MG63 (cell line): ENCODE data around the gene BCS1L. TPM values are rescaled to one million over a fixed set of nuclear protein-coding genes. Genes with fewer than 3 reads are reported as not detected.
A peak's percentile ranks its signal among the peaks of the same experiment; 100 is the strongest.
"Not testable (repeated sequence)": the region's sequence is repeated elsewhere in the genome, so short reads cannot be mapped to it uniquely, and the experiment has no call there.

Source experiments
- DNase-seq: peaks from one replicate; pipeline ENCODE4 v3.0.0-alpha.2; 2020
- H3K27me3 ChIP-seq: fragments of 250-450 bp; sonication (Bioruptor Pico); 2 replicates; pipeline ENCODE4 v1.5.1; 2020; ENCODE audit warnings: mild to moderate bottlenecking, moderate library complexity
- H3K36me3 ChIP-seq: fragments of 250-450 bp; sonication (Bioruptor Pico); 2 replicates; pipeline ENCODE4 v1.5.1; 2020; ENCODE audit warnings: mild to moderate bottlenecking, moderate library complexity
- H3K4me3 ChIP-seq: fragments of 250-450 bp; sonication (Bioruptor Pico); 2 replicates; pipeline ENCODE4 v1.5.1; 2020; ENCODE audit warnings: mild to moderate bottlenecking, moderate library complexity
- H3K9me3 ChIP-seq: fragments of 250-450 bp; sonication (Bioruptor Pico); 2 replicates; pipeline ENCODE4 v1.5.1; 2020; ENCODE audit warnings: mild to moderate bottlenecking, moderate library complexity
- total RNA-seq: library from RNA; depleted of rRNA; stranded (reverse); fragments of >200 nt; shearing (Covaris generic); gene quantifications from 2 replicates; pipeline ENCODE4 v1.2.3, GENCODE V29; 2014; ENCODE audit warnings: low replicate concordance

Gene BCS1L
- total RNA-seq, 1 experiment from 2014 or later = 53.1 TPM

DNA sequence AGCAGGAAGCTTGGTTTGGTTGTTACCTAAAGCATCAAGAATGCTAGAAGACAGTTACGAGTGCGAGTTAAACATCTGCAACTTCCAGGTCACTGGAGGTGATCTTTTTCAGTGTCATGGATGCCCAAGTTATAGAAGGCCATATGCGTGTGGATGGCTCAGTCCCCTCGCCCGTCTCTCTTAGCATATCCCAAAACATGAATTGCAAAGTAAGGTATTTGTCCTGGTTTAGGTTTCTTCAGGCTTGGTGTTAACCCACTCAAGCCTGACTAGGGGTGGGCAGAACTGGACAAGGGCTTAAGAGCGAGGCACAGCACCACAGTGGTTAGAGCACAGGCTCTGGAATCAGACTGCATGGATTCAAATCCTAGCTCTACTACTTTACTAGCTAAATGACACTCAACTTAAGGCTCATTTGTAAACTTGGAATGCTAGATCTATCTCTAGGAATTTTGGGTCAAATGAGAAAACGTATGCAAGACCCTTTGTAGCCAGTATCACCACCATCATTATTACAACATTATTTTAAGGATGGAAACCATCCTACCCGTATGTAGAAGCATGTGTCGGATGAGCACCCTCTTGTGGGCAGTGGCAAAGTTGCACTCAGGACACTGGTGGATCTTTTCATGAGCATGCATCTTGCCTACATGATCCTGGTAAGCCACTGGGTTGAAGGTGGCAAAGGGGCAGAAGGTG, 11.2 kb upstream of the BCS1L start:
- Histone ChIP-seq H3K4me3 (no peak overlapping the region), H3K36me3 (peaks cover 77% of the 10 kb centered on the region), H3K27me3 (no peaks in the 10 kb centered on the region), H3K9me3 (no peaks in the 10 kb centered on the region)
- peak; percentile 24 for DNase-seq

DNA sequence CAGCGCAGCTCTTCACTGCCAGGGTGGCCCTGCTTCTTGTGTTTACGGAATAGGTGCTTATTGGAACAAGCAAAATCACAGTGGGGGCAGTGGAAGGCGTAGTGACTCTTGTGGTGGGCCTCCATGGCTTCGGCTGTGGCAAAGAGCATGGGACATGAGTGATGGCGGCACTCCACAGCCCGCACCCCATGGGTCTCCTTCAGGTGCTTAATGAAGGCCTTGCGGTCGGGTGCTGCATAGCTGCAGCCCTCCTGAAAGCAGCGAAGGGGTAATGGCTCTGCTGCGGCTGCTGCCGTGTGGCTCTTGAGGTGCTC, 10.7 kb upstream of the BCS1L start:
- Histone ChIP-seq H3K4me3 (no peak overlapping the region), H3K27me3 (no peaks in the 10 kb centered on the region), H3K36me3 (peaks cover 78% of the 10 kb centered on the region), H3K9me3 (no peaks in the 10 kb centered on the region)
- DNase-seq = no peak

DNA sequence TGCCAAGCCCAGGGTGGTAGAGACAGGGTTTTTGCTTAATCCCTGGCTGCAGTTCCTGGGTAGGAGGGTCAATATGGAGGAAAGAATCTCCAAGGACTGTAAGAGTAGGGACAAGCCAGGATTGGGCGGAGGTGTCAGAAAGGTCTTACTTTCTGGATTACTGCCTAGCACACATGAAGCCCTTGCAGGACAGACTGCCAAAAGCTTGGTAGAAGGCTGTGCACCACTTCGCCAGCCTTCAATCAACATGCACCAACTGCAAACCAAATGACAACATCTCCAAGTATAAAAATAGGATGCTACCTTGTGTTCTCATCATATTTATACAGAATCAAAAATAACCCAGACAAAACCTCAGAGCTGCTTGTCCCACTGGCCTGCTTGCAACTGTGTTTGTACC, 3.7 kb upstream of the BCS1L start:
- Histone ChIP-seq H3K4me3 (no peak overlapping the region), H3K27me3 (no peaks in the 10 kb centered on the region), H3K9me3 (no peaks in the 10 kb centered on the region), H3K36me3 (peaks cover 60% of the 10 kb centered on the region)
- DNase-seq = no peak

DNA sequence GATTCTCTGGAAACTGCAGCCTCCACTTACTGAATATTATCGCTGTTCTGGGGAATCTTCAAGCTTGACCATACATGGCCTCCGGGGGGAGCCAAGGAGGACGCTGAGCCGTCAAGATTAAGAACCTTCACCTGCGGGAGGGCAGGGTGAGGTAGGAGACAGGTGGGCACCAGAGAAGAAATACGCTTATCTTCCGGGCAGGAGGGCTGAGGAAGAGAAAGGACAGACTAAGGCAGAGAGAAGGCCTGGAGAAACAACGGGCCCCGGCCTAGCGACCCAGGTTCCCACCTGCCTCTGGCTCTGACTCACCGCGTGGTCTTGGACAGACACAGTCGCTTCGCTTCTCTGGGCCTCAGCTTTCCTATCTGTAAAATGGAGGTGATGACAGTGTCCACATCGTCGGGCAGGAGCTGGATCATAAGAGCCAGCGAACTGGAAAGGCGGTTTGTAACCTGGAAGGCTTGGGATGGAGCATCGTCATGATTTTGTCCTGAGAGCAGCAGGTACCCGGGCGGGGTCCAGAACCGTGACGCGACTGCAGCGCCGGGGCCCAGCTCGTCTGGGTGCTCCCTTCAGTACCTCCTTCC, 719 bp upstream of the BCS1L start:
- Histone ChIP-seq H3K27me3 (no peaks in the 10 kb centered on the region), H3K9me3 (no peaks in the 10 kb centered on the region), H3K4me3 (peak overlapping the region; percentile 70), H3K36me3 (peaks cover 59% of the 10 kb centered on the region)
- DNase-seq = peak; percentile 28

DNA sequence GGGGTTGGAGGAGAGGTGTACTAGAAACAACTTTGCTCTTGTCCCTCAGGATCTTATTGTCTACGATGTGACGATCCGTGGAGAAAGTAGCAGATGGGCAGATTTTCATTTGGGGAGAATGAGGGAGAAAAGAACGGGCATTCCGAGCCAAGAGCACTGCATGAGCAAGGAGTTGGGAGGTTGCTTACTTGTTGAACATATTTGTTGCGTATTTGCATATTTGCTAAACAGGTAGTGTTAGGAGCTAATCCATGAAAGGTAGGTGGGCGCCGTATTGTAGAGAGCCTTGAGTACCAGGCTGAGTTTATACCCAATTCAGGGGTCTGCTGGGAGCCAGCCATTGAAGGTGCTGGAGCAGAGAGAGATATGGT, 490 bp downstream of the BCS1L start:
- no peak for DNase-seq
- H3K4me3 ChIP-seq = peak overlapping the region; percentile 70
- no peaks in the 10 kb centered on the region for H3K9me3 ChIP-seq
- no peaks in the 10 kb centered on the region for H3K27me3 ChIP-seq
- peaks cover 62% of the 10 kb centered on the region for H3K36me3 ChIP-seq

DNA sequence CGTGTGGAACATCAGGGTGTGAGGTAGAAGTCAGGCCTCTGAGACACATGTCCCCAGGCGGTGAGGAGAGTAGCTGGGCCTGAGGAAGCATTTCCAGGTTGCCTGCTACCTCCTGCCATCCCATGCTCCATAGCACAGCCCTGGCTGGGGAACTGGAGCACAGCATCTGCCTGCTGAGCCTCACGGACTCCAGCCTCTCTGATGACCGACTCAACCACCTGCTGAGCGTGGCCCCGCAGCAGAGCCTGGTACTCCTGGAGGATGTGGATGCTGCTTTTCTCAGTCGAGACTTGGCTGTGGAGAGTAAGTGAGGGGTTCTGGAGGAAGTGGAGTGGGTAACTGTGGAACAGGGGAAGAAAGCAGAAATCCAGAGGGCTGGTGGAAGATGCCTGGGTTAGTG, 2.9 kb downstream of the BCS1L start:
- peaks cover 55% of the 10 kb centered on the region for H3K36me3 ChIP-seq
- DNase-seq = no peak
- H3K4me3 ChIP-seq = no peak overlapping the region

DNA sequence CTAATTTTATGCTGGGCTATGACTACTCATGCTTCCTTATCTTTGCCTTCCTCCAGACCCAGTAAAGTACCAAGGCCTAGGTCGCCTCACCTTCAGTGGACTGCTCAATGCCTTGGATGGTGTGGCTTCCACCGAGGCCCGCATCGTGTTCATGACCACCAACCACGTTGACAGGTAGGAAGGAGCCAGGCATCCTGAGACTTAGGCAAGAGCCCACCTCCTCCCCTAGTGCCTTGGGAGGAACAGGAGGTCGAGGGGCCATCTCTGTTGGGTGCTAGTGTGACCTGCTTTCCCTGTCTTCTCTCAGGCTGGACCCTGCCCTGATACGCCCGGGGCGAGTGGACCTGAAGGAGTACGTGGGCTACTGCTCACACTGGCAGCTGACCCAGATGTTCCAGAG, 3.3 kb downstream of the BCS1L start:
- H3K27me3 ChIP-seq = no peaks in the 10 kb centered on the region
- no peaks in the 10 kb centered on the region for H3K9me3 ChIP-seq
- DNase-seq = no peak
- H3K4me3 ChIP-seq = no peak overlapping the region
- peaks cover 55% of the 10 kb centered on the region for H3K36me3 ChIP-seq

More for the DNA sequence above, 2.9 kb downstream of the BCS1L start:
- H3K9me3 ChIP-seq = no peaks in the 10 kb centered on the region
- H3K27me3 ChIP-seq = no peaks in the 10 kb centered on the region

DNA sequence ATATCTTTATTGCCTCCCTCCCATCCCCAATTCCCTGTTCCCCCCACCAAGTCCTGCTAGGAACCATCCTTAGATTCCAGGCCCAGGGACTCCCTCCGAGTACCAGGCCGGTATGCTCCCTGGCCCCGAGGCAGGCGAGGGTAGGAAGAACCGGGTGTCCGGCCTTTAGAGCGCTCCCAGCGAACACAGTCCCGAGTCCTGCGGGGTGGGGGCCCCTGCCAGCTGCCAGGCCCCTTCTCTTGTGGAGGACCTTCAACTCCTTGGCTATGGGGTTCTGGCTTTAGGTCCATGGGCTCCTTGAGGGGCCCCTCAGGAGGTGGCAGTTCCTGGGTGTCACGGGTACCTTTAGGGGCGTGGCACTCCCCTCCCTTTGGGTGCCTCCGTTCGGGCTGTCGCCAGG, 4.4 kb downstream of the BCS1L start:
- H3K36me3 ChIP-seq = peaks cover 56% of the 10 kb centered on the region

DNA sequence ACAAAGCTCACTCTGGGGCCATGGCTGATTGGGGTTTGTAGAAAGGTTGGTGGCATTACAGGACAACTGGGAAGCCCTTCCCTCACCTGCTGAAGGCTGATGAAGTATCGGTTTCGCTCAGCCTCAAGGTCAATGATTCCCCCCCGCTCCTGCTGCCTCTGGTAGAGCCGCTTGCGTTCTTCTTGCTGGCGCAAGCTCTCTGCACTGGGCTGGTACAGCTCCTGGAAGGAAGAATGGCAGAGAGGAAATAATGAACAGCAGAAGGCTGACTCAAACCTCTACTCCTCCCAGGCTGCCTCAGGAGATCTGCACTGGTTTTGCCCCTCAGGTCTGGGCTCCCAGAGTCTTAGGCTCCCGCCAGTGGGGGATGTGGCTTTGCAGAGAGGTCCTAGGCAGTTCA, 5.2 kb downstream of the BCS1L start:
- no peak for DNase-seq
- Histone ChIP-seq H3K9me3 (no peaks in the 10 kb centered on the region), H3K27me3 (no peaks in the 10 kb centered on the region), H3K36me3 (peaks cover 64% of the 10 kb centered on the region), H3K4me3 (no peak overlapping the region)

More for the DNA sequence above, 4.4 kb downstream of the BCS1L start:
- Histone ChIP-seq H3K9me3 (no peaks in the 10 kb centered on the region), H3K27me3 (no peaks in the 10 kb centered on the region), H3K4me3 (no peak overlapping the region)
- DNase-seq = no peak

DNA sequence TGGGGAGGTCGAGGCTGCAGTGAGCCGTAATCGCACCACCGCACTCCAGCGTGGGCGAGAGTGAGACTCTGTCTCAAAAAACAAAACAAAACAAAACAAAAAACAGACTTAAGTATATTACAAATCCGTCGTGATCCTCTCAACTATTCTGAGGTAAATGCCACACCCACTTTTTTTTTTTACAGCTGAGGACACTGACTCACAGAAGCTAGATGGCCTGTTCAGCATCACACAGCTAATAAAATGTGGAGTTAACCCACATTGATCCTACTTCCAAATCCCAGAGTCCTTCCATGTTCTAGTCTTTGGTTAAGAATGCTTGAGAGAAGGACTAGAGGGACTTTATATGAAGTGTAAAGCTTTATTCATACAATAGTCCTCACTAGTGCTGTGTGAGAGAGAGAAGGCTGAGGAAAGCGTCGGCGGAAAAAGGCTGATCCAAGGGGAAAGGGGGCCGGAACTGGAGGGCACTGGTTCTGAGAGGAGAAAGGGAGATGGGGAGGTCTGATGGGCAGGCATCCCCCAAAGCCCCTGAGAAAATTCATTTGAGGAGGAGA, 11.7 kb downstream of the BCS1L start:
- no peak for DNase-seq

DNA sequence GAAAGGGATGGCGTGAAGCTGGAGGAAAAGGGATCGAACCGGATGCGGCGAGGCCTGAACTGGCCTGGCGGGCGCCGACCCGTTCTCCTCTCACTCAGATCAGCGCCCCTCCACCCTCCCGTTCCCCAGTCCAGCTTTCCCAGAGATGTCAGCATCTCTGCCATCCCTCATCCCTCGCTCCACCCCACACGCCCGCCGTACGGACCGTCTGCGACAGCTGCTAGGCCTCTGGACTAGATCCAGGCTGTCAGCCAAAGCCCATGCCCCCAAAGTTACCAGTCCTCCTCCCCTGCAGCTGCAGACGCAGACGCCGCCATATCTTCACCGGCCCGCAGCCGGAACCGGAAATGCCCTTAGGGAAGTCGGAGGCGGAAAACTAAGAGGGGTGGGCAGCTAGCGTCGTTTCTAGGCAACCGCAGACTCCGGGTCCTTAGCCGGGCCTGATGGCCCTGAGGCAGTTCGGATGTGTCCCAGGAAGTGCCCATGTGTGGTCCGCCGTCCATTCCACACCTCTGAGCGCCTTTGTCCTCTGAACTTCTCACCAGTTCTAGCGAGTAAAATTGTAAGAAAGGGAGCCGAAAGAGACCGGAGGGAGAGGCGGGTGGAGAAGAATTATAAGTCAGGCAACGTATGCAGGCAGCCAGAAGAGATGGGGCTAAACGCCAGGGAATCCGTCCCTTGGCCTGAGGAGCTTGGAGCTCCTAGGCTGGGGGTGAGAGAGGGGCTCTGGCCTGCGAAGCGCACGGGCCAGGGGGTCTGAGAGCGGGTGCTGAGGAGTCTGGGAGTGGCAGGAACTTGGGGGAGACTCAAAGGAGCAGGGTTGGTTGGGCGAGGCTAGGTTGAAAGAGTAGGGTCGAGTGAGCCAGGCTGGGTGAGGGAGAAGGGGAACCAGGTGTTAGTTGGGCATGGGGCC, 12.4 kb downstream of the BCS1L start, which contains the start of the genes RNF25 and STK36:
RNF25 (minus strand) TSS at position 349 of the 913 bp plus-strand sequence; CDS start at position 317, 32 bp downstream.
STK36 (plus strand) TSS at position 433 of the 913 bp plus-strand sequence. CDS start 744 bp downstream, outside the sequence.
- peaks cover 30% of the 10 kb centered on the region for H3K36me3 ChIP-seq
- peak; percentile 91 for DNase-seq
- peak within 1 kb of the TSS; percentile 94 for H3K4me3 ChIP-seq
- H3K27me3 ChIP-seq = no peaks in the 10 kb centered on the region
- H3K9me3 ChIP-seq = no peaks in the 10 kb centered on the region

More for the DNA sequence above, 11.7 kb downstream of the BCS1L start:
- H3K36me3 ChIP-seq = peaks cover 35% of the 10 kb centered on the region
- no peaks in the 10 kb centered on the region for H3K9me3 ChIP-seq
- peak overlapping the region; percentile 94 for H3K4me3 ChIP-seq
- H3K27me3 ChIP-seq = no peaks in the 10 kb centered on the region

DNA sequence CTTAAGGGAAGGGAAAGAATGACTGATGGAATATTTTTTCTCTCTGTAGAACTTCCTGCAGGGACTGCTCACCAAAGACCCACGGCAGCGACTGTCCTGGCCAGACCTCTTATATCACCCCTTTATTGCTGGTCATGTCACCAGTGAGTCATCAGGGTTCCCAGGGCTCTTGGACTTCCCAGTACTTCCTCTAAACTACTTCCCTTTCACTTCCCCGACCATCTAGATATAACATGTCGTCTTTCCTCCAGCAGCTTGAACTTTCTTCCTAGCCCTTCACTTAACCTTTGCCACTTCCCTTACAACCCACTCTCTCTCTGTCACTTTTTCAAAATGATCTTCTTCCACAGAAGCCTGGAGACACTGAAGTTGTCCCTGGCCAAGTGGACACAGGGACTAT, 19.6 kb downstream of the BCS1L start:
- peak; percentile 17 for DNase-seq

DNA sequence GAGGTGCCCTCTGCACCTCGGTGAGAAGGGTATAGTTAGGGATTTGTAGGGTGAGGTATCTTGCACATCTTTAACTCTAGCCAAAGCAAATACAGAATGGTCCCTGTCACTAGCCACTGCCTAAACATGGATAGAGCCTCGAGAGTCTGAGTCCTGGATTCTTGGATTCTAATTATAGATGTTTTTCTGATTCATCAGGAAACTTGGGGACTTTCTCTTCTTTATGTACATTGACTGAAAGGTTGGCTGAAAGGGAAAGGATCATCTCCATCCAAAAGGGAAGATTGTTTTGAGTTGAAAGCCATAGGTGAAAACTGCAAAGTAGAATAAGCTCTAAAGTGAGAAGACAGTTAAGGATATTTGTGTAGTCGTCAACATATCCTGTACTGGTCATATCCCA, 20.6 kb downstream of the BCS1L start:
- Histone ChIP-seq H3K27me3 (no peaks in the 10 kb centered on the region), H3K36me3 (peaks cover 18% of the 10 kb centered on the region), H3K9me3 (no peaks in the 10 kb centered on the region), H3K4me3 (no peak overlapping the region)
- no peak for DNase-seq

More for the DNA sequence above, 19.6 kb downstream of the BCS1L start:
- no peak overlapping the region for H3K4me3 ChIP-seq
- peaks cover 18% of the 10 kb centered on the region for H3K36me3 ChIP-seq
- no peaks in the 10 kb centered on the region for H3K27me3 ChIP-seq
- H3K9me3 ChIP-seq = no peaks in the 10 kb centered on the region

DNA sequence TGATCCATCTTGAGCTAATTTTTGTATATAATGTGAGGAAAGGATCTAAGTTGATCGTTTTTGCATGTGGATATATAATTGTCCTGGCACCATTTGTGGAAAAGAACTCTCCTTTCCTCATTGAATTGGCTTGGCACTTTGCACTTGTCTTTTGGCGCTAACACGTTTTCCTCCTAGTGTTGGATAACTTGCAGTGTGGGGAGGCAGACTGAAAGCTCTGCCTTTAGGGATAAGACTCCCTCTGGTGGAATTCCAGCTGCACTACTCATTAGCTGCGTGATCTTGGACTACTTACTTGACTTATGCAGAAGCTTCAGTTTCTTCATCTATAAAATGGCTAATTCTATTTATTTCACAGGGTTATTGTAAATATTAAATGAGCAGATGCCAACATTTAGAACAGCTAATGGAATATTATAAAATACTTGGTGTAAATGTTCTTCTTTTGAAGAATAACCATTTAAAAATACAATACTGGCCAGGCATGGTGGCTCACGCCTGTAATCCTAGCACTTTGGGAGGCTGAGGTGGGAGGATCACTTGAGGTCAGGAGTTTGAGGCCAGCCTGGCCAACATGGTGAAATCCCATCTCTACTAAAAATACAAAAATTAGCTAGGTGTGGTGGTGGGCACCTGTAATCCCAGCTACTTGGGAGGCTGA, 28.0 kb downstream of the BCS1L start:
- DNase-seq = peak; percentile 72
- H3K27me3 ChIP-seq, H3K4me3 ChIP-seq, H3K9me3 ChIP-seq: not testable (repeated sequence)
- H3K36me3 ChIP-seq = peaks cover 34% of the 10 kb centered on the region

DNA sequence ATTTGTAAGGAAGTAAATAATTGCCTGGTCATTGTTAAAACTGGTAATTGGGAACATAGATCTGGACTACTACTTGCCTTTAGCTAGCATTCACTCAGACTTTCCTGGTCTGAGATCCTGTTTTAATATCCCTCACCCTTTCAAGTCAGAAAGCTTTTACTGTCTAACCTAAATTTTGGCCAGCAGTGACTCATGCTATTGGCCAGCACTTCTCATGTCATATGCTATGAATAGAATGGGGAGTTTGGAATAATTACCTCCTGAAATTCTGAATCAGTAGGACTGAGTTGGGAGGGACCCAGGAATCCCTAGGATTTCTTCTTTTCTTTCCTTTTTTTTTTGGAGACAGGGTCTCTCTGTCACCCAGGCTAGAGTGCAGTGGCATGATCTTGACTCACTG, 31.8 kb downstream of the BCS1L start:
- no peaks in the 10 kb centered on the region for H3K27me3 ChIP-seq
- H3K36me3 ChIP-seq = peaks cover 51% of the 10 kb centered on the region
- H3K9me3 ChIP-seq = no peaks in the 10 kb centered on the region
- no peak overlapping the region for H3K4me3 ChIP-seq
- DNase-seq = peak; percentile 68

DNA sequence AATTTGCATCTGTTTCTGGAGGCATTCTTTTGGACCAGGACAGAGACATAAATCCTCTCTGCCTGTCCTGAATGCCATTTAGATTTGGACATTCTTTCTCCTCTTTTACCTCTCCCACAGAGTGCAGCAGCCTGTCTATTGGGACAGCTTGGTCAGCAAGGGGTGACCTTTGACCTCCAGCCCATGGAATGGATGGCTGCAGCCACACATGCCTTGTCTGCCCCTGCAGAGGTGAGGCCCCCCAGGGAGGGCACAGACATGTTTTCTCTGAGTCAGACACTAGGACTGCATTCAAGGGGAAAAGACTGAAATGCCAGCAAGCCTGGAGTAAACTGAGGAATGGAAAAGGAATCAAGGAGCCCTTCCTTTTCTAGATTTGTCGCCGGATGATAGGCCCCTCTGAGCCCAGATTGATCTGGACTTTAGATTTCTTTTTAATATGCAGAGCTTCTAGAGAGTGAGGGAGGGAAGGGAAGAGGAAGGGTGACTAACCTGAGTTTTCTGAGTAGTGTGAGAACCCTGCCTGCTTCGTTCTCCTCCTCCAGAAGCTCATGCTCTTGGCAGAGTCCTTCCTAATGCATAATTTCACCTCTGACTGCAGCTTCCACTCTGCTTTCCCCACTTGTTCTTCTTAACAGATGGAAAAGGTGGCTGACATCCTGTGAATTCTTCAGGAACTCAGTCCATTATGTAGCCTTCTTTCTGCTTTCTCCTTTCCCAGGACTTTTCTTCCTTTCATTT, 35.1 kb downstream of the BCS1L start:
- Histone ChIP-seq H3K36me3 (peaks cover 36% of the 10 kb centered on the region), H3K4me3 (no peak overlapping the region), H3K27me3 (no peaks in the 10 kb centered on the region), H3K9me3 (no peaks in the 10 kb centered on the region)
- no peak for DNase-seq
